ENCODE measurements around the gene TYK2. TPM values are rescaled to one million over a fixed set of nuclear protein-coding genes. Genes with fewer than 3 reads are reported as not detected.
"Not testable (repeated sequence)": the region's sequence is repeated elsewhere in the genome, so short reads cannot be mapped to it uniquely, and the experiment has no call there.

Gene TYK2
- total and polyA plus RNA-seq, 7 experiments from 2014 or later, result 45.4 to 346 (median 273) TPM

DNA sequence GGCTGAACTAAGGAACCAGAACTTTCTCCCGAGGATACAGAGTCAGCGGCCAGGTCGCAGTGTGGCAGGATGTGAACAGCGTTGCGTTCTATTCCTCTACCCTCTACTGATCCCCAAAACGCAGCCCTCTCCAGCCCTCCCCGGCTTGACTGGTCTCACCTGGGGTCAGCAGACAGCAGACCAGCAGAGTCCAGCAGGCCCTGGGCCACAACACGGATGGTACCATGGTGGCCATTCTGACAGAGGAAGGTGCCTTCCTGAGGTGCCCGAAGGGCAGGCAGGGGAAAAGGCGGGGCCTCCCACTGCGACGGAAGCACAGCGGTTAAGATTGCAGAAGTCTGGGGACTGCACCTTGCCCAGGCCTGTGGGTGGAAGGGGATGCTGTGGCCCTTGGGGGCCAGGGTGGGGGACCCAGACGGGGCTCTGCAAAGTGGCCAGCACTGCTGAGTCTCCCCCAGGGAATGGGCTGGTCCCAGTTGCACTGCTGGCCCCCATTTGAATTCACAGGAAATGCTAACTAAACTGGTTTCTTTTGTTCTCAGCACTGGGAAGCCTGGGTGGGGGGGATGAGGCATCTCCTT is 40.9 kb downstream of the TYK2 start, which contains the start of gene ICAM3:
ICAM3 (minus strand) TSS at position 245 of the 581 bp plus-strand sequence; CDS start at position 235, 10 bp downstream.
- Histone ChIP-seq H3K36me3 (ENCODE audit: control insufficient read depth in 2 of 3, insufficient read depth in 3 of 3, low read length in 3 of 3) (peaks cover 0 to 19% (median 0%) of the 10 kb centered on the region in 3 experiments), H3K4me1 (ENCODE audit: control insufficient read depth in 2 of 2, insufficient read depth in 2 of 2, low read length in 2 of 2) (peaks cover 17 to 25% of the 10 kb centered on the region in 2 donors), H3K27me3 (ENCODE audit: control insufficient read depth in 2 of 2, insufficient read depth in 2 of 2, low read length in 2 of 2) (no peaks in the 10 kb centered on the region), H3K9me3 (ENCODE audit: control insufficient read depth in 2 of 3, low read length in 3 of 3) (no peaks in the 10 kb centered on the region), H3K4me3 (ENCODE audit: low read length) (peak within 1 kb of the TSS; percentile 57), H3K27ac (ENCODE audit: low read depth, low read length) (peak within 1 kb of the TSS; percentile 80)
- ATAC-seq (peak; percentile 96), DNase-seq (peak; percentile 47 to 73 (median 56))
- ChIA-PET POLR2A (no interaction called here), CTCF (no interaction called here)
- Mint-ChIP-seq H3K36me3 (peaks cover 0 to 6% (median 0%) of the 10 kb centered on the region in 5 donors), H3K9me3 (no peaks in the 10 kb centered on the region), H3K4me3 (peak within 1 kb of the TSS; percentile 93 to 100 (median 98)), H3K27ac (peak within 1 kb of the TSS; percentile 89 to 98 (median 96)), H3K27me3 (no peaks in the 10 kb centered on the region), H3K4me1 (peaks cover 11 to 46% (median 30%) of the 10 kb centered on the region in 7 donors)
- intact Hi-C loops (cut with micrococcal nuclease), result loop anchor here in 1 of 2 donors (1.0 kb wide), 1 partner anchor 70 kb away; no protein-coding TSS in a partner anchor

GRCh38 chr19:10338940-10339339 is 41.4 kb downstream of the TYK2 start:
- Mint-ChIP-seq H3K27me3 (no peaks in the 10 kb centered on the region), H3K9me3 (no peaks in the 10 kb centered on the region), H3K27ac (peak overlapping the region; percentile 89 to 98 (median 96)), H3K4me1 (peaks cover 11 to 51% (median 35%) of the 10 kb centered on the region in 7 donors), H3K36me3 (peaks cover 0 to 6% (median 0%) of the 10 kb centered on the region in 5 donors), H3K4me3 (peak overlapping the region; percentile 93 to 100 (median 98))
- intact Hi-C loops (cut with micrococcal nuclease), result loop anchor here in 1 of 2 donors (1.0 kb wide), 1 partner anchor 70 kb away; no protein-coding TSS in a partner anchor
- ATAC-seq, result no peak
- H3K4me3 ChIP-seq (ENCODE audit: low read length), result peak overlapping the region; percentile 57
- CTCF ChIA-PET, result interaction anchor here (0.7 to 1.4 kb wide), 2 partner anchors 78 to 79 kb away, joined by 3 to 4 read pairs; no protein-coding TSS in a partner anchor
- no peaks in the 10 kb centered on the region for H3K9me3 ChIP-seq (ENCODE audit: control insufficient read depth in 2 of 3, low read length in 3 of 3)
- H3K27ac ChIP-seq (ENCODE audit: low read depth, low read length), result peak overlapping the region; percentile 80
- peaks cover 0 to 24% (median 0%) of the 10 kb centered on the region in 3 experiments for H3K36me3 ChIP-seq (ENCODE audit: control insufficient read depth in 2 of 3, insufficient read depth in 3 of 3, low read length in 3 of 3)
- POLR2A ChIA-PET, result no interaction called here
- no peaks in the 10 kb centered on the region for H3K27me3 ChIP-seq (ENCODE audit: control insufficient read depth in 2 of 2, insufficient read depth in 2 of 2, low read length in 2 of 2)
- H3K4me1 ChIP-seq (ENCODE audit: control insufficient read depth in 2 of 2, insufficient read depth in 2 of 2, low read length in 2 of 2), result peaks cover 21 to 30% of the 10 kb centered on the region in 2 donors
- DNase-seq, result no peak

DNA sequence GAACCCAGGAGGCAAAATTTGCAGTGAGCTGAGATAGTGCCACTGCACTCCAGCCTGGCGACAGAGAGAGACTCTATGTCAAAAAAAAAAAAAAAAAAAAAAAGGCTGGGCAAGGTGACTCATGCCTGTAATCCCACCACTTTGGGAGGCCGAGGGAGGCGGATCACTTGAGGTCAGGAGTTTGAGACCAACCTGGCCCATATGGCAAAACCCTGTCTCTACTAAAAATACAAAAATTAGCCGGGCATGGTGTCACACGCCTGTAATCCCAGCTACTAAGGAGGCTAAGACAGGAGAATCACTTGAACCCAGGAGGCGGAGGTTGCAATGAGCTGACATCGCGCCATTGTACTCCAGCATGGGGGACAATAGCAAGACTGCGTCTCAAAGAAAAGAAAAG is 43.6 kb downstream of the TYK2 start:
- POLR2A ChIA-PET, result interaction anchor here (0.7 to 1.7 kb wide), 2 partner anchors 20 to 199 kb away, joined by 6 to 8 read pairs; no protein-coding TSS in a partner anchor

DNA sequence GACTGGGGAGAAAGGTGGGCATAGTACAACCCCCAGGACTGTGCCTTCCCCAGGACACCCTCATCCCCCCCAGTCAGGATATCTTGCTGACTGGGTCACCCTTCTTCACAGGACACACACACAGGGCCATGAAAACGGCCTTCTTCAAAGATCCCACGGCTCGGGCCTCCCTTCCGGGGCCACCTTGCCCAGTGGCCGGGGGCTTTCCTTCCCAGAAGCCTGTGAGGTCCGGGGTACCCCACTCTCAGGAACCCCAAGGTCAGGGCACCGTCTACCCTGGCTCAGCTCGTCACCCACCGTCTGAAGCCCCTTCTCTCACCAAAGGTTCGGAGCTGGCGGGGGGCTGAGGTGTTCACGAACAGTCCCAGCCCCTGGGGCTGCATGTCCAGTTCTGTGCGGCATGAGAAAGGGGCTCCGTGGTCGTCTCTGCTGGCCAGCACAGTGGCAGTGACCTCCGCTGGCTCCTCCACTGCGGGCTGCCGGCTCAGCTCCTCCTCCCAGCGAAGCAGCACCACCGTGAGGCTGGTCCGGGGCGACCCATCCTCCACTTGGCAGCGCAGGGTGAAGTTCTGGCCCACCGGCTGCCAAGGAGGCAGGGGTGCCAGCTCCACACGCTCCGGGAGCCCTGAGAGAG is 44.9 kb downstream of the TYK2 start:
- H3K27ac ChIP-seq (ENCODE audit: low read depth, low read length), result no peak overlapping the region
- POLR2A ChIA-PET, result interaction anchor here (1.3 to 1.7 kb wide), 2 partner anchors 19 to 65 kb away, joined by 4 to 6 read pairs; partner anchors contain the start of gene ICAM1
- H3K36me3 ChIP-seq (ENCODE audit: control insufficient read depth in 2 of 3, insufficient read depth in 3 of 3, low read length in 3 of 3), result peaks cover 0 to 44% (median under 1%) of the 10 kb centered on the region in 3 experiments
- DNase-seq (no peak), ATAC-seq (no peak)
- peaks cover 17 to 68% (median 51%) of the 10 kb centered on the region in 7 donors for H3K4me1 Mint-ChIP-seq
- H3K27me3 ChIP-seq (ENCODE audit: control insufficient read depth in 2 of 2, insufficient read depth in 2 of 2, low read length in 2 of 2), result no peaks in the 10 kb centered on the region
- H3K27ac Mint-ChIP-seq, result peak overlapping the region in 1 of 9 donors; percentile 46
- H3K9me3 ChIP-seq (ENCODE audit: control insufficient read depth in 2 of 3, low read length in 3 of 3), result no peaks in the 10 kb centered on the region
- H3K4me1 ChIP-seq (ENCODE audit: control insufficient read depth in 2 of 2, insufficient read depth in 2 of 2, low read length in 2 of 2), result peaks cover 34 to 45% of the 10 kb centered on the region in 2 donors
- intact Hi-C loops (cut with micrococcal nuclease), result no loop called here
- peaks cover 0 to 2% (median 0%) of the 10 kb centered on the region in 11 donors for H3K9me3 Mint-ChIP-seq
- H3K36me3 Mint-ChIP-seq, result peaks cover 0 to 20% (median 0%) of the 10 kb centered on the region in 5 donors
- H3K27me3 Mint-ChIP-seq, result no peaks in the 10 kb centered on the region
- H3K4me3 ChIP-seq (ENCODE audit: low read length), result no peak overlapping the region
- peak overlapping the region in 2 of 10 donors; percentile 7 to 38 for H3K4me3 Mint-ChIP-seq
- CTCF ChIA-PET, result no interaction called here

More for the DNA sequence above, 43.6 kb downstream of the TYK2 start:
- CTCF ChIA-PET, result interaction anchor here (0.7 kb wide), 1 partner anchor 197 kb away, joined by 6 read pairs; no protein-coding TSS in a partner anchor
- ATAC-seq; H3K9me3 ChIP-seq (ENCODE audit: control insufficient read depth in 2 of 3, low read length in 3 of 3); DNase-seq; H3K4me3 ChIP-seq (ENCODE audit: low read length); H3K27me3 ChIP-seq (ENCODE audit: control insufficient read depth in 2 of 2, insufficient read depth in 2 of 2, low read length in 2 of 2); H3K27me3 Mint-ChIP-seq; H3K27ac ChIP-seq (ENCODE audit: low read depth, low read length); intact Hi-C loops (cut with micrococcal nuclease); H3K9me3 Mint-ChIP-seq: not testable (repeated sequence)
- Mint-ChIP-seq H3K4me1 (peaks cover 17 to 72% (median 51%) of the 10 kb centered on the region in 7 donors), H3K27ac (peak overlapping the region in 4 of 9 donors; percentile 9 to 51 (median 30)), H3K4me3 (peak overlapping the region in 4 of 10 donors; percentile 16 to 93 (median 48)), H3K36me3 (peaks cover 0 to 20% (median 0%) of the 10 kb centered on the region in 5 donors)
- Histone ChIP-seq H3K36me3 (ENCODE audit: control insufficient read depth in 2 of 3, insufficient read depth in 3 of 3, low read length in 3 of 3) (peaks cover 0 to 40% (median 0%) of the 10 kb centered on the region in 3 experiments), H3K4me1 (ENCODE audit: control insufficient read depth in 2 of 2, insufficient read depth in 2 of 2, low read length in 2 of 2) (peaks cover 33 to 45% of the 10 kb centered on the region in 2 donors)

DNA sequence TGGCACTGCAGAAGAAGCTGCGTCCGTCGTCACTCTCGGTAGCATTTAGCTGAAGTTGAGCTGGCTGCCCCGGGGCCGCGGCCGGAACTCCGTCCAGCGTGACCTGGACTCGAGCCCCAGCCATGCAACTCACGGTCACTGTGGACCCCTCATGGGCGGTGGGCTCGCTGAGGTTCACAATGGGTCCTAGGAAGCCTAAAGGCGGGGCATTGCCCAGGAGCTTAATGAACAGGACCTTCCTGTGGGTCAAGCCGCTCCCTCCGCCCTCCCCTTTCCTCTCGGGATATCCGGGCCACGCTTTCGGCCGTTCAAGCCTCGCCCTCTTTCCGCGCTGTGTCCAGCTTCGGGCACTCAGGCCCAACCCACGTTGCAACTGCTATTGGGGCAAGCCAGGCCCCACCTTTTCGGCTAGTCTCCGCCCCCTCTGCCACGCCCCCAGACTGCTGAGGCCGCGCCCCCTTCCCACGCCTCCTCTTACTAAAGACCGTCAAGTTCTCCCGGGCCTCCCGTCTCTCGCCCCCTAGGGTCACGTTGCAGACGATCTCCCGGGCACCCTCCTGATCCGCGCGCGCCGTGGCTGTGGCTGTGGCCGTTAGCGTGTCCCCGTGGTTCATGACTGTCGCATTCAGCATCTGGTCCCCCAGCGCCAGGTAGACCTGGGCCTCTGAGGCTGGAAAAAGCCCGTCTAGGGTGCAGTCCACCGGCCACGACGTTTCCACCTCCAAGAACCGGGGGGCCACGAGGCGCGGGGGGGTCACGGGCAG is 45.6 kb downstream of the TYK2 start:
- Mint-ChIP-seq H3K4me3 (peak overlapping the region in 5 of 10 donors; percentile 59 to 98 (median 66)), H3K36me3 (peaks cover 0 to 23% (median 0%) of the 10 kb centered on the region in 5 donors), H3K27me3 (no peaks in the 10 kb centered on the region), H3K9me3 (peaks cover 0 to 2% (median 0%) of the 10 kb centered on the region in 11 donors), H3K4me1 (peaks cover 17 to 64% (median 47%) of the 10 kb centered on the region in 7 donors), H3K27ac (peak overlapping the region in 4 of 9 donors; percentile 9 to 95 (median 55))
- intact Hi-C loops (cut with micrococcal nuclease), result loop anchor here (5.0 kb wide), 3 partner anchors 62 to 233 kb away; partner anchors contain the start of genes CDKN2D (in 1 of the 2), ICAM1 (in 1 of the 2) and KRI1 (in 1 of the 2)
- Histone ChIP-seq H3K9me3 (ENCODE audit: control insufficient read depth in 2 of 3, low read length in 3 of 3) (no peaks in the 10 kb centered on the region), H3K27ac (ENCODE audit: low read depth, low read length) (no peak overlapping the region), H3K36me3 (ENCODE audit: control insufficient read depth in 2 of 3, insufficient read depth in 3 of 3, low read length in 3 of 3) (peaks cover 4 to 51% (median 4%) of the 10 kb centered on the region in 3 experiments), H3K4me3 (ENCODE audit: low read length) (no peak overlapping the region), H3K27me3 (ENCODE audit: control insufficient read depth in 2 of 2, insufficient read depth in 2 of 2, low read length in 2 of 2) (no peaks in the 10 kb centered on the region), H3K4me1 (ENCODE audit: control insufficient read depth in 2 of 2, insufficient read depth in 2 of 2, low read length in 2 of 2) (peaks cover 28 to 39% of the 10 kb centered on the region in 2 donors)
- POLR2A ChIA-PET, result interaction anchor here (0.6 to 2.5 kb wide), 5 partner anchors 10 to 1844 kb away, joined by 3 to 11 read pairs (median 8); partner anchors contain the start of genes FDX2 and TYK2
- DNase-seq, result peak in 6 of 9 donors; percentile 15 to 64 (median 22)
- CTCF ChIA-PET, result interaction anchor here (0.7 to 1.1 kb wide), 2 partner anchors 53 to 227 kb away, joined by 3 read pairs; no protein-coding TSS in a partner anchor
- ATAC-seq, result no peak
